Lung microvascular endothelial cell (primary cell): ENCODE measurements around the gene ISCU. TPM values are rescaled to one million over a fixed set of nuclear protein-coding genes. Genes with fewer than 3 reads are reported as not detected.
"Not testable (repeated sequence)": the region's sequence is repeated elsewhere in the genome, so short reads cannot be mapped to it uniquely, and the experiment has no call there.

Experiments
- DNase-seq, 2 donors: peaks; one replicate each; pipeline versions ENCODE4 v3.0.0 to v3.0.0-alpha.2; 2010; ENCODE audit warnings: low read depth in 2 of 2
- total RNA-seq: library from RNA; depleted of rRNA; stranded (reverse); fragments of >200 nt; gene quantifications from 2 replicates; pipeline ENCODE4 v1.2.1, GENCODE V29; 2014

Gene ISCU
- total RNA-seq, 1 donor from 2014 or later: 77.0 TPM

DNA sequence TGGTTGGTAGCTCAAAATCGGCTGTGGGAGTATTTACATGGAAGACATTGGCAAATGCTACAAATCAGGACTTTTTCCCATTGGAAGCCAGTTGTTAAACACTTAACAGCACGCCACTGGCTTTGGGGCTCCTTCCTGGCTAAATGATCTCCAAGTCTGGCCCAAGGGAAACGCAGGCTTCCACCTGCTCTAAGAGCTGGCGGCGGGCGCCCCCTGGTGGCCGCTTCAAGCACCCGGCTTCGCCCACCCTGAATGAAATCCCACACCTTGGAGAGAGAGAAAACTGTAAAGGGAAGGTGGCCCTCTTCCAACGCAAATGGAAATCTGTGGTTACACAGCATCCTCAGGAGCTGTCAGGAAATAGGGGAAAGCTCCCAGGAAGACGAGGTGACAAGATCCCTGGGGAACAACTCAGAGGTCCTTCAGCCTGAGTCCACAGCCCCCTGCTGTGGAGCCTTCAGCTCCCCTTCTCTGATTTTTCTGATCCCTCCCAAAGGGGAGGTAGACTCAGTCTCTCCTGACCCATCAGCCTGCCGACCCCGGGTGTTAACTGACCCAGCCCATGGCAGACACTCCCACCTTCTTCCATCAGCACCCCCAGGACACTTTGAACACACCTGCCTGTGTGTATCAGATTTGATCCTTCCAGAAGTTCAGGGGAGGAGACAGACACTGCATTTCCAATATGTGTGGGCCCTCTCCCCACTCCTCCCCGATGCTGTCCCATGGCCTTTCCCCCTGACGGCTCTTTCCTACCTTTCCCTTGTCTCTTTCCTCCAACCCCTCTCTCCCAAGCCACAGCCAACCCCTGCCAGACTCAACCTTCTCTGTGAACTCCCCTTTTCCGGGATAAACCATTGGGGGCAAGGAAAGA is 55.9 kb downstream of the ISCU start:
- peak; percentile 83 to 86 for DNase-seq

DNA sequence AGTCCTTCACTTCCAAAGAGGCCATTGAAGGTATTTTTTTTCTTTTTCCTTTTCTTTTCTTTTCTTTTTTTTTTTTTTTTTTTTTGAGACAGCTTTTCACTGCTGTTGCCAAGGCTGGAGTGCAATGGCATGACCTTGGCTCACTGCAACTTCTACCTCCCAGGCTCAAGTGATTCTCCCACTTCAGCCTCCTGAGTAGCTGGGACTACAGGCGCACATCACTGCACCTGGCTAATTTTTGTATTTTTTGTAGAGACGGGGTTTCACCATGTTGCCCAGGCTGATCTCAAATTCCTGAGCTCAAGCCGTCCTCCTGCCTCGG is 56.5 kb downstream of the ISCU start:
- not testable (repeated sequence) for DNase-seq

Other genes starting within 250 kb of the ISCU start
- under 0.01 TPM in 1 of 2 replicates, not detected in the other for gene CMKLR1, start 223.3 kb upstream of the ISCU start, total RNA-seq
- gene FICD, start 47.3 kb upstream of the ISCU start, total RNA-seq: 4.1 and 4.8 TPM in 2 replicates
- 41.0 and 84.1 TPM in 2 replicates for gene SART3, start 1.4 kb upstream of the ISCU start, total RNA-seq
- gene TMEM119, start 35.5 kb downstream of the ISCU start, total RNA-seq: not detected in 2 replicates
- gene SELPLG, start 71.3 kb downstream of the ISCU start, total RNA-seq: 0.20 and 0.22 TPM in 2 replicates
- 157 and 168 TPM in 2 replicates for gene CORO1C, start 168.9 kb downstream of the ISCU start, total RNA-seq